Mucosa of descending colon (tissue), 3 donors: ENCODE measurements around the gene GPR32. TPM values are rescaled to one million over a fixed set of nuclear protein-coding genes. Genes with fewer than 3 reads are reported as not detected.
"Not testable (repeated sequence)": the region's sequence is repeated elsewhere in the genome, so short reads cannot be mapped to it uniquely, and the experiment has no call there.

Source experiments
- ATAC-seq: fragments of 200-7000 bp; cut with Tn5 transposase; one replicate; pipeline ENCODE4 v1.9.1; 2020; ENCODE audit warnings: mild to moderate bottlenecking, moderate library complexity
- DNase-seq, 3 donors: peaks; one replicate each; pipeline ENCODE4 v3.0.0-alpha.2; 2020
- H3K36me3 ChIP-seq: fragments of 200-600 bp; one replicate; pipeline ENCODE4 v1.8.0; 2021; ENCODE audit warnings: low read depth, mild to moderate bottlenecking
- H3K4me1 ChIP-seq: fragments of 200-600 bp; one replicate; pipeline ENCODE4 v1.8.0; 2021; ENCODE audit warnings: low read depth, mild to moderate bottlenecking
- H3K4me3 ChIP-seq: fragments of 200-600 bp; one replicate; pipeline ENCODE4 v1.8.0; 2021; ENCODE audit warnings: mild to moderate bottlenecking
- H3K9me3 ChIP-seq: fragments of 200-600 bp; one replicate; pipeline ENCODE4 v1.8.0; 2021; ENCODE audit warnings: mild to moderate bottlenecking
- CTCF ChIP-seq: fragments of 200-600 bp; IDR thresholded peaks from one replicate; pipeline ENCODE4 v1.8.0; 2022; ENCODE audit warnings: antibody characterized with exemption, mild to moderate bottlenecking
- intact Hi-C, 2 donors: fragments of 100-400 bp; cut with DNase I in 1 of 2; cut with micrococcal nuclease in 1 of 2; formaldehyde crosslinking; loops; one replicate each; pipeline versions ENCODE4 v1.11.0 to v1.11.1; 2022; cut with DNase I, micrococcal nuclease
- total RNA-seq, 3 donors: library from RNA; stranded (reverse); fragmentation: NEBNext Ultra II Directional in 2 of 3; extraction: Animal tissue kit (Norgen Biotek cat#: 25700) in 2 of 3; gene quantifications; one replicate each; pipeline versions ENCODE4 v1.2.1 to v1.2.4, GENCODE V29; 2021 to 2023
- donor health status: DM: no; HTN: no; CAD: no; lungs with moderate emphysema.
- donor health status: DM: no; HTN: no; CAD: no.
- donor health status: DM: no; HTN: yes; CAD: no.

GPR32 gene
- total RNA-seq, 3 donors from 2014 or later, result not detected

- H3K36me3 ChIP-seq, result no peaks in the 10 kb centered on the region
- intact Hi-C loops, result no loop called here
- no peaks in the 10 kb centered on the region for H3K4me1 ChIP-seq
- ATAC-seq (no peak), DNase-seq (no peak)
- no peak overlapping the region for H3K4me3 ChIP-seq
- no peaks in the 10 kb centered on the region for H3K9me3 ChIP-seq
- TF ChIP-seq CTCF, result no peak
These were observed 16.4 kb upstream of the GPR32 start for GRCh38 chr19:50753879-50754278.

- H3K4me3 ChIP-seq, ATAC-seq, H3K36me3 ChIP-seq, H3K4me1 ChIP-seq, intact Hi-C loops, H3K9me3 ChIP-seq, DNase-seq: not testable (repeated sequence)
These were observed 14.0 kb upstream of the GPR32 start for GRCh38 chr19:50756244-50756643.

GRCh38 chr19:50757624-50758023 is 12.6 kb upstream of the GPR32 start:
- H3K4me1 ChIP-seq, ATAC-seq, DNase-seq, H3K9me3 ChIP-seq, H3K36me3 ChIP-seq, H3K4me3 ChIP-seq, intact Hi-C loops: not testable (repeated sequence)

- intact Hi-C loops, ATAC-seq, H3K4me3 ChIP-seq, H3K4me1 ChIP-seq, H3K9me3 ChIP-seq, H3K36me3 ChIP-seq, DNase-seq: not testable (repeated sequence)
These were observed 11.2 kb upstream of the GPR32 start for GRCh38 chr19:50759076-50759475.

GRCh38 chr19:50759886-50760285 is 10.4 kb upstream of the GPR32 start:
- no peak for DNase-seq
- Histone ChIP-seq H3K4me1 (no peaks in the 10 kb centered on the region), H3K36me3 (no peaks in the 10 kb centered on the region), H3K4me3 (no peak overlapping the region), H3K9me3 (no peaks in the 10 kb centered on the region)
- ATAC-seq, result no peak
- no peak for TF ChIP-seq CTCF
- intact Hi-C loops, result no loop called here

- H3K4me3 ChIP-seq, ATAC-seq, H3K4me1 ChIP-seq, intact Hi-C loops, DNase-seq, H3K36me3 ChIP-seq, H3K9me3 ChIP-seq: not testable (repeated sequence)
These were observed 8.8 kb upstream of the GPR32 start for GRCh38 chr19:50761501-50761900.

- H3K4me1 ChIP-seq, intact Hi-C loops, ATAC-seq, H3K4me3 ChIP-seq, H3K36me3 ChIP-seq, DNase-seq, H3K9me3 ChIP-seq: not testable (repeated sequence)
These were observed 6.7 kb upstream of the GPR32 start for GRCh38 chr19:50763521-50763920.

GRCh38 chr19:50764409-50764808 is 5.9 kb upstream of the GPR32 start:
- intact Hi-C loops, result no loop called here
- no peaks in the 10 kb centered on the region for H3K4me1 ChIP-seq
- H3K9me3 ChIP-seq, result no peaks in the 10 kb centered on the region
- H3K4me3 ChIP-seq, result no peak overlapping the region
- TF ChIP-seq CTCF, result no peak
- no peak for DNase-seq
- no peak for ATAC-seq
- H3K36me3 ChIP-seq, result no peaks in the 10 kb centered on the region

GRCh38 chr19:50766746-50767145 is 3.5 kb upstream of the GPR32 start:
- H3K4me3 ChIP-seq, H3K9me3 ChIP-seq, H3K4me1 ChIP-seq, H3K36me3 ChIP-seq, DNase-seq, ATAC-seq, intact Hi-C loops: not testable (repeated sequence)

GRCh38 chr19:50767263-50767662 is 3.0 kb upstream of the GPR32 start:
- H3K4me1 ChIP-seq, intact Hi-C loops, H3K9me3 ChIP-seq, H3K4me3 ChIP-seq, H3K36me3 ChIP-seq, DNase-seq, ATAC-seq: not testable (repeated sequence)
